NCI-H1694 (cell line): Measurements from ENCODE around the gene CCDC71.

Experiments
- DNase-seq: peaks from one replicate; lab custom pipeline; 2025; lab: John Stamatoyannopoulos, UW

Gene CCDC71

DNA sequence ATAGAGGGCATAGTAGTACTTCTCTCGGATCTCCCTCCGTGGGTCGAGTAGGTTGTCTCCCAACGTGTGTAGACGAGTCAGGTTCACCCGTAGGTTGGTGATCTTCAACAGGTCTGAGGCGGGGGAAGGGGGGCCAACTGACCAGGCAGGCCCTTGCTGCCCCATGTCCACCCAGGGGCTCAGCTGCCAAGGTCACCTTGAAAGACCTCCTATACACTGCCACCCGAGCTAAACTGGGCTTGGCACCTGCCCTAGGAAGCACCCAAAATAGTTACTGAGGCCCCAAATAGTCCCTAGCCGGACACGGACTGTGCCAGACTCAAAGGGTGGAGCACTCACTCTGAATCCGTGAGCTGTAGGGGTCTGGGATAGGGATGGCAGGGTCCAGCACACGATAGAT, 35.1 kb downstream of the CCDC71 start:
- DNase-seq: no peak

DNA sequence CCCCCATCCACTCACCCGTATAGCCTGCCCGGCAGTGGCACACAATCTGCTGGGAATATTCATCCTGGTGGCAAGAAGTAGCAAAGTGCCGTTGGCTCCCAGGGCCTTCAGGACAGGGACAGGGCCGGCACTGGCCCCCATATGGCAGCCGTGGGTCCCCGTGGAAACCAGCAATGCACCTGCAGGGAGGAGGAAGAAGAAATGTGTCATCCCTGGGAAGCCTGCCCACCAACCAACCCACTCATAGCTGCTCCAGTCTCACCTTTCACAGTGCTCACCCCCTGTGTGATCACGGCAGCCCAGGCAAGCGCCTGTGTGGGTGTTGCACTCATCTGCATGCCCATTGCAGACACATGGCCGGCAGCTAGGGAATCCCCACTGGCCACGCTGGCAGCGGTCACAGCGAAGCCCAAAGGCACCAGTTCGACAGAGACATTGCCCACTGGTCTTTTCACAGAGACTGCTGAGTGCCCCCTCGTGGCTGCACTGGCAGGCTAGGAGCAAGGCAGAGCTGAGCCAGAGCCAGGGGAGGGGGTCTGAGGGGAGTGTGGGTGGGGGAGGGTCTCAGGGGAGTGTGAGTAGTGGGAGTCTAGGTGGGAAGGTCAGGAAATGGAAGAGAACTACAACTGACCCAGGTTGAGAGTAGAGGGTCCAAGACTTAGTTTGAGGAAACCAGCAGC, 41.0 kb downstream of the CCDC71 start:
- DNase-seq: no peak

DNA sequence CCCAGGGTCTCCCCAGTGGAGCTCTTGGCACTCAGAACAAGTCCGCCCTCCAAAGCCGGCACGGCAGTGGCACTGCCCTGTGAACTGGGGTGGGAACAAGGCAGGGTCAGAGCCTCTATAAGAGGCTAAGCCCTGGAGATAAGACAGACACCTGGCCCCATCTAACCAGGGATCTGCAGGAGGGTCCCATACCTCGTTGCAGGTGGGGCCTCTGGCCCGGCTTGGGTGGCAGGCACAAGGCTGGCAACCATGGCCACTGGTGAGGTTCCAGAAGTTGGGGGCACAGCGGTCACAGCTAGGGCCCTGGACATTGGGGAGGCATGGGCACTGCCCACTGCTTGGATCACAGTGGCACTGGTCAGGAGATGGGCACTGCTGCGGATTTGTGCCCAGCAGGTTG, 41.9 kb downstream of the CCDC71 start:
- DNase-seq: no peak

DNA sequence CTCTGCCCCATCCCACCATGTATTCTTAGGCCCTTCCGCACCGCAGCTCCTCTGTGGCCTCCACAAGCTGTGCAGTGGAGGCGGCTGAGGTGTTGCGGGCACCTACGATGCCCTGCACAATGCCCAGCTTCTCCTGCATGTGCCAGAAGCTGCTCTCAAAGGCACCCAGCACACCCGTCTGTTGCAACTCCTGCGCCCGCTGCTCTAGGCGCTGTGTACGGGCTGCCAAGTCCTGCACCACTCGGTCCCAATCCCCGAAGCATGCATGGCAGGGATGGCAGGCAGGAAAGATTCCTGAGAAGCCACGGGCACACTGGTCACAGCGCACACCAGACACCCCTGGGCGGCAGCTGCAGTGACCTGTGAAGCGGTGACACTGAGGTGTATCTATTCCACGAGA, 42.4 kb downstream of the CCDC71 start:
- no peak for DNase-seq

DNA sequence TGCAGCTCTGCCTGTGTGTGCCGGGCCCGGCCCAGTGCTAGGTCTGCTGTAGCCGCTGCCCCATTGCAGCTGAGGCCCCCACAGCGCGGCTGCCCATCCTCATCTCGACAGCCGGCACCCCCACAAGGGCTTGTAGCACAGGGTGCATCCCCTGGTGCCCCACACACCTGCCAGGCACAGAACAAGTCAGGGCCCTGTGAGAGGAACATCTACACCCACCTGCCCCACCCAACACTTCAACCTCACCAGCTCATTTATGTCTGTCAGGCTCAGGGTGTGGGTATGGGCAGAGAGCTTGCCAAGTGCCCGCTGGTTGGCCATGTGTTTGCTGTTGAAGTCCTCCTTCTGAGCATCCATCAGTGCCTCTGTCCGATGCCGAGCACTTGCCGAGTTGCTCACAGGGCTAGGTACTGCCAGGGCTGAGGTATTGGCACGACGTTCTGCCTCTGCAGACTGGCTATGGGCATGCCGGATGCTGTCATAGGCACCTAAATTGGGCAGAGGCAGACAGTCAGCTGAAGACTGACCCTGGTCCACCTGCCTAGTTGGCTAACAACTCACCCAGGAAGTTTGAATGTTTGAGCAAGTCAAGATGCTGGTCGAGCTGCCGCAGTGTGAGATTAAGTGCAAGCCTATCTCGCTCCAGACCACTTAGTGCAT, 43.1 kb downstream of the CCDC71 start:
- DNase-seq: no peak

DNA sequence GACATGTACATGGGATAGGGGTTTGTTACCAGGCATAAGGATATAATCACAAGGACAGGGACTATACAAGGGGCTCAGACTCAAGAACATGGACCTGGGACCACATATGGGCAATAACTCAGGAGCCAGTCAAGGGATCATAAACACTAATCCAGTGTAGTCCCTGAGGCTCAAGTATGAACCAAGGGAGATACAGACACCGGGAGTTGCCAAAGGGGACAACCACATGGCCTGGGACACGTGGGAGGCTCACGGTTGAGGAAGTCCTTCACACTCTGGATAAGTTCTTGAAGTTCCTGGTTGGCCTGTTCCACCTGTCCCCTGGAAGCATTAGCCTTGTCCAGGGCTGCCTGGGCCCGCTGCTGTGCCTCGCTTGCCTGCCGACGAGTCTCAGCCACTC, 43.7 kb downstream of the CCDC71 start:
- DNase-seq: no peak

DNA sequence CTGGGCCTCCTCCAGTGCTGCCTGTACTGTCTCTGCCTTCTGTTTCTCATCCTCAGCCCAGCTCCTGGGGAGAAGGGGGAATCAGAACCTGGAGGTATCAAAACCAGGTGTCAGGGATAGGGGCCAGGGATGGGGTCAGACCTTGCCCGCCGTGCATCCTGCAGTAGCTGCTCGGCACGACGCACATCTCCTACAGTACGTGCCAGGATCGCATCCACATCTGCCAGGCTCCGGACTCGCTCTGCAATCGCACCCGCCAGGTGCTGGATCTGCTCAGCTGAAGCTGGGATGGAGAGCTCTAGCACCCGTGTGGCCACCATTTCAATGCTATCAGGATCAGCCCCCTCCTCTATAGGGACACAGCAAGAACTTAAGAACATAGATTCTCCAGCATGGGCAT, 44.1 kb downstream of the CCDC71 start:
- DNase-seq: no peak

DNA sequence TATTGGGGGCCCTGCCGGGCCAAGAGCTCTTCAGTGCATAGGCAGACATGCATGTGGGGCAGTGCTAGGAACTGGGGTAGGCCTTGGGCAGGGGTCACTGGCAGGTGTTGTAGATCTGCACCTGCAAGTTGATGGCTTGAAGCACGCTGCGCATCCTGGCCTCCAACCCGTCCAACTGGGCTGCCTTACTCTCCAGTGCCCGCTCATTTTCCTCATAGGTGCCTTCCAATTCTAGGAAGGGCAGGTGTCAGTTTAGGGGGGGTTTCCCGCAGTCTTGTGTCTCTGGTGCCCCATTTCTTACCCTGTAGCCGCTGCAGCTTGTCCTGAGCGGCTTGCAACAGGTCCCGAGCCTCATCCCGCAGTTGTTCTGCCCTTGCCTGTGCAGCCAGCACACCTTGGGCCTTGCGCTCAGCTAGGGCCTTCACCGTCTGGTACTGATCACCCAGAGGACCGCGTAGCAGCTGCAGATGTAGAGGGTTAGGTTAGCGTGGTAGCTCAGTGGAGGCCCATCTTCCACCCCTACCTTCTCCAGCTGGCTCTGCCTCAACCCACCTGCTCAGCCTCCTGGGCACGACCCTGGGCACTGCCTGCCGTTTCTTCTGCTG, 44.9 kb downstream of the CCDC71 start:
- no peak for DNase-seq

DNA sequence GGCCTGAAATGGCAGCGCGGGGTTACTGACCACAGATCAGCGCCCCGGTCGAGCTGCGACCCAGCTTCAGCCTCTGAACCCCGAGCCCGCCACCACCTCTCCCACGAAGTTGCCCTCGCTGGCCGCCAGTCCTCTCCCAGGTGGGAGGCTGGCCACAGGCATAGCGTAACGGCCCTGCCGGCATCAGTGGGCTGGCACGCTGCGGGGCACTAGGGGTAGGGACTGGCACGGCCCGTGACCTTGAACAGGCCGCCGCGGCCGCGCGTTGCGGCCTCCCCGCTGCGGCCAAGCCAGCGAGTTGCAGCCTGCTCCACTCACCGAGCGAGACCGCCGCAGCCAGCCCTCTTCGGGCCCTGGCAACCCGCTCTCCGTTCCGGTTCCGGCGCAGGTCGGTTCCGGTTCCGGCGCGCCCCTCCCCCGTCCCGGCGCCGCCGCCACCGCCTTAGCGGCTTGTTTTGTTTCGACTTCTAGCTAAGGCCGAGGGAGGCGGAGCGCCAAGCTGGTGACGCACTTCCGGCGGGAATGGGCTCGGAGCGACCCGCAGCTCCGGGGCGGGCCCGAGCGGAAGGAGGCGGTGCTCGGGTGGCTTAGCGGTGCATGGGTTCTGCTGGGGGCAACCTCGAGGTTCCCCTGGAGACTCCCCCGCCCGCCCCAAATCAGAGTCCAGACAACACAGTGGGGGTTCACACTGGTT, 45.5 kb downstream of the CCDC71 start, which contains the start of gene USP19:
USP19 (minus strand) TSS at position 386 of the 694 bp plus-strand sequence. CDS start 1,678 bp downstream, outside the sequence.
- DNase-seq: peak; percentile 43

DNA sequence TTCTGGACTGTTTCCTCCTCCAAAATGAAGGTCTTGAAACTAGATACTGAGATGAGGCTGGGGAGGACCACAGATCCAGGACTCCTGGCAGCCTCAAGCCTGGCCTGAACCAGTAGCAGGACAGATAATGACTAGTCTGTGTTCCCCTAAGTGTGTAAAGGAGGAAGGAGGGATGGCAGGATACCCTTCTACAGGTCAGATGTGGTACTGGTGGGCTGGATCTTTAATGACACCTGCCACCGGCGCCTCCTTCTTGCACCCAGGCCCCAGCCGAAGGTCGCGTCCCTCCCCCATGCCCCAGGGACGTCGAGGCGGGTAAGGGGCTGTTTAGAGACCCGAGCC, 46.1 kb downstream of the CCDC71 start:
- no peak for DNase-seq

DNA sequence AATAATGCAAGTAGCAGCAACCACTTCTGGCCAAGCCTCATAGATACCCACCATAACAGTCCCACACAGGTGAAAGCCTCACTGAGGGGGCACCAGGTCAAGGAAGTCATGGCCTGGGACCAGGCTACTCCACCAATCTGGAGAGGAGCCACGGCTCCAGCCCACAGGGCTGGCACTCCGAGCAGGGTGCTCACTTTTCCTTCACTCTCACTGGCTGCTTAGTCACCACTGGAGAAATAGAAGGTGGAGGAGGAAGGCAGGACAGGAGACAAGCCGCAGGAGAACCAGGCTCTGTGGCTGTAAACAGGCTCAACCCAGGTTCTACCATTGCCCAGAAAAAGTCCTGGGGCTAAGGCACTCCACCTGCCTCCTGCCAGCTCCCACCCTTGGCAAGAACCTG, 46.7 kb downstream of the CCDC71 start:
- DNase-seq: no peak

DNA sequence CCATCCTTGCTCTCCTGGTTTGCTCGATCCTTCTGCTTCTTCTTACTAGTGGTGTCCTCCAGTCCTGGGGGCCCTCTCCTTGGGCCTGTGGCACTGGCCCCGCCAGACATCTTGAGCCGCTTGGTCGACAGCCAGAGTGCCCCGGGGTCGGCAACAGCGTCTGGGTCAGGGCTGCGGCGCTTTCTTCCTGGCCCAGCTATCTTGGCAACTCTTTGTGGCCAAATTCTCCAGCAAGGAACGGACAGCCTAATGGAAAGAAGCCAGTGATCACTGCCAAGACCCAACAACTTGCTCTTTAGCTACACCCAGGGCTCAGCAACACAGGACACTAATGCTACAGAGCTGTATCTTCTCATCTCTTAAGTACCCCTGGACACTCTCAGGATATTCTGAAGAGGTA, 47.1 kb downstream of the CCDC71 start:
- no peak for DNase-seq
